Neural progenitor cell (in vitro differentiated cells): ENCODE data around the gene COL24A1.

Source experiments
- CTCF ChIP-seq: fragments of 200-600 bp; sonication (generic); IDR thresholded peaks from 2 replicates; pipeline ENCODE4 v1.5.1; 2017; ENCODE audit warnings: antibody characterized with exemption, mild to moderate bottlenecking
- EZH2 ChIP-seq: fragments of 200-600 bp; sonication (generic); IDR thresholded peaks from 2 replicates; pipeline ENCODE4 v1.6.1; 2017; ENCODE audit warnings: antibody characterized with exemption, mild to moderate bottlenecking, moderate library complexity

DNA sequence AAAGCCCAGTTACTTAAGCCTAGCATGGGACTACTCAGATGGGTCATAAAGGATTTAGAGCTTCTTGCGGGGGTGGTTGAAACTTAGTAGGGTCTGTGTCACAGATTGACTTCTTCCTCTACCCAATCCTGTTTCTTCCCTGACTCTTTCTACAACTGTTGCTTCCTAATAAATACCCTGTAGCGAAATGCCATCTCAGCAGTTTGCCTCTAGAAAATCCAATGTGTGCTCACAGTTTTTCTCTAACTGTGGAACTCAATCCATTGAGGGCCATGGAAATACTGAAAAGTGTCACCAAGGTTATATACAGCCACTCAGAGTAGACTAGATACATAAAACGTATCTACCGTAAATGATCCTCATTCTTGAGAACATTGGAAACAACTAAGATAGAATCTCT is 217.7 kb downstream of the COL24A1 start:
- TF ChIP-seq CTCF = no peak
- TF ChIP-seq EZH2 = no peak
